Astrocyte (in vitro differentiated cells and primary cell): ENCODE measurements around the gene RUNX1. TPM values are rescaled to one million over a fixed set of nuclear protein-coding genes. Genes with fewer than 3 reads are reported as not detected.

Source experiments
- DNase-seq: peaks from one replicate; pipeline ENCODE4 v3.0.0-alpha.2; 2010; ENCODE audit warnings: low read depth
- FAIRE-seq: peaks from 2 replicates; lab custom pipeline; 2011; peaks lifted over from hg19 to GRCh38; lab: Jason Lieb, UNC
- H2AFZ ChIP-seq: 2 replicates; pipeline ENCODE4 v1.6.0; 2012; ENCODE audit warnings: low read depth, low read length, inconsistent platforms
- H3K27ac ChIP-seq: 2 replicates; pipeline ENCODE4 v1.5.1; 2011; ENCODE audit warnings: low read depth, low read length, inconsistent platforms
- H3K27me3 ChIP-seq: 2 replicates; pipeline ENCODE4 v1.6.0; 2011; ENCODE audit warnings: low read length, inconsistent platforms; ENCODE audit not compliant: insufficient read depth
- H3K36me3 ChIP-seq: 2 replicates; pipeline ENCODE4 v1.5.1; 2011; ENCODE audit warnings: low read length, inconsistent platforms; ENCODE audit not compliant: insufficient read depth
- H3K4me1 ChIP-seq: 2 replicates; pipeline ENCODE4 v1.5.1; 2011; ENCODE audit warnings: low read length, inconsistent platforms; ENCODE audit not compliant: insufficient read depth
- H3K4me2 ChIP-seq: 2 replicates; pipeline ENCODE4 v1.6.0; 2012; ENCODE audit warnings: low read length, inconsistent platforms
- H3K4me3 ChIP-seq: 2 replicates; pipeline ENCODE4 v1.5.1; 2011; ENCODE audit warnings: low read depth, mild to moderate bottlenecking, low read length, inconsistent platforms; ENCODE audit not compliant: insufficient read depth
- H3K79me2 ChIP-seq: 2 replicates; pipeline ENCODE4 v1.6.0; 2012; ENCODE audit warnings: mild to moderate bottlenecking, low read length, inconsistent platforms; ENCODE audit not compliant: insufficient read depth
- H3K9ac ChIP-seq: 2 replicates; pipeline ENCODE4 v1.6.0; 2012; ENCODE audit warnings: mild to moderate bottlenecking, low read length, inconsistent platforms
- H3K9me3 ChIP-seq: 2 replicates; pipeline ENCODE4 v1.5.1; 2012; ENCODE audit warnings: low read depth, mild to moderate bottlenecking, low read length, inconsistent platforms; ENCODE audit not compliant: insufficient read depth
- H4K20me1 ChIP-seq: 2 replicates; pipeline ENCODE4 v1.6.0; 2012; ENCODE audit warnings: low read length, inconsistent platforms; ENCODE audit not compliant: insufficient read depth
- H3K27ac Mint-ChIP-seq: one replicate; pipeline ENCODE4 v1.8.0; 2021; ENCODE audit warnings: mild to moderate bottlenecking, mixed read lengths; ENCODE audit not compliant: unreplicated experiment
- H3K27me3 Mint-ChIP-seq: one replicate; pipeline ENCODE4 v1.8.0; 2021; ENCODE audit warnings: low read depth, mixed read lengths; ENCODE audit not compliant: unreplicated experiment
- H3K36me3 Mint-ChIP-seq: one replicate; pipeline ENCODE4 v1.8.0; 2021; ENCODE audit warnings: low read depth, mixed read lengths; ENCODE audit not compliant: unreplicated experiment
- H3K4me1 Mint-ChIP-seq: one replicate; pipeline ENCODE4 v1.8.0; 2021; ENCODE audit warnings: low read depth, mixed read lengths; ENCODE audit not compliant: unreplicated experiment
- H3K4me3 Mint-ChIP-seq: one replicate; pipeline ENCODE4 v1.8.0; 2021; ENCODE audit warnings: mild to moderate bottlenecking, moderate library complexity, mixed read lengths; ENCODE audit not compliant: unreplicated experiment
- H3K9me3 Mint-ChIP-seq: one replicate; pipeline ENCODE4 v1.8.0; 2021; ENCODE audit warnings: mild to moderate bottlenecking, mixed read lengths; ENCODE audit not compliant: unreplicated experiment
- CTCF ChIP-seq: IDR thresholded peaks from 2 replicates; pipeline ENCODE4 v1.5.1; 2011; ENCODE audit warnings: low read depth, mild to moderate bottlenecking, inconsistent platforms, low read length, moderate library complexity; ENCODE audit not compliant: insufficient read depth
- EZH2 ChIP-seq: IDR thresholded peaks from 2 replicates; pipeline ENCODE4 v1.6.1; 2012; ENCODE audit warnings: mild to moderate bottlenecking, low read length, inconsistent platforms; ENCODE audit not compliant: insufficient read depth
- total RNA-seq: library from RNA; stranded (reverse); gene quantifications from 2 replicates; pipeline ENCODE4 v1.2.1, GENCODE V29; 2021

RUNX1 gene
- total RNA-seq, 1 donor from 2014 or later: 84.6 TPM

DNA sequence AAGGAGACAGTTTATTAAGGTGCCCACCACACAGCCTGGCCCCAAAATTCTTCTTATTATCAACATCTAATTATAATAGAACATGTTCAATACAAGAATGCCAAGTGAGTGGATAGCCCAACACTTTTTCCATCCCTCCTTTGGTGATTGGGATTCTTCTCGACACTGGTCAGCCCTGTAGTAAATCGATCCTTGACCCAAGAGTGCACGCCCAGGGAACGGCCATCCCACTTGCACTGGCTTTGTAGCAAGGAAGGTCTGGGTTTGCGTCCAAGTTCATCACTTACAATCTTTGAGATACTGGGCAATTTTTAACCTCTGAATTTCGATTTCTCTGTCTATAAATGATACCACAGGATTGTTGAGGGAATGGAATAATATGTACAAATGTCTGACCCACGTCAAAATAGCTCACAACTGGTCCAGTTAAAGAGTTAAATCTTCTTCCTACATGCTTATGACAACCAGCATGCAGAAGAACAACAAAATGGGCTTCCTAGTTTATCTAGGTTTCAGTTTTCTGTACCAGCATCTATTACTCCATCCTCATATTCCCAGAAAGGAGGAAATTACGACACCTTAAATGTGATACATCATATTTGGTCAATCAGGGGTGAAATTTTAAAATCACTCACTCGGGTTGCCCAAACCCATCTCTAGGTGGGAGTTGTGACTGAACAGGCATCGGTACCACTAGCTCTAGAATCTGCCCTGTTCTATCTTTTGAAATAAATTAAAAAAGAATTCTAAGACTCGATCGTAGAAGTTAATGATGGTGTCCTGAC lies 218.5 kb downstream of the RUNX1 start:
- DNase-seq: no peak
- no peak overlapping the region for H2AFZ ChIP-seq
- Mint-ChIP-seq H3K36me3 (peaks cover 46% of the 10 kb centered on the region), H3K4me3 (no peak overlapping the region), H3K27ac (no peak overlapping the region), H3K9me3 (no peaks in the 10 kb centered on the region), H3K4me1 (peaks cover 12% of the 10 kb centered on the region), H3K27me3 (no peaks in the 10 kb centered on the region)
- H3K4me1 ChIP-seq: peaks cover 9% of the 10 kb centered on the region
- TF ChIP-seq EZH2: no peak
- no peak for TF ChIP-seq CTCF
- no peak overlapping the region for H3K9ac ChIP-seq
- H3K36me3 ChIP-seq: peaks cover 76% of the 10 kb centered on the region
- no peak overlapping the region for H3K4me2 ChIP-seq
- H3K4me3 ChIP-seq: no peak overlapping the region
- FAIRE-seq: no peak
- H3K79me2 ChIP-seq: peaks cover 78% of the 10 kb centered on the region
- no peaks in the 10 kb centered on the region for H3K9me3 ChIP-seq
- H4K20me1 ChIP-seq: peaks cover 75% of the 10 kb centered on the region
- H3K27ac ChIP-seq: no peak overlapping the region
- H3K27me3 ChIP-seq: no peaks in the 10 kb centered on the region

GRCh38 chr21:34827445-34828235 lies 221.5 kb downstream of the RUNX1 start:
- DNase-seq (no peak), FAIRE-seq (no peak)
- H3K36me3 ChIP-seq: peaks cover 76% of the 10 kb centered on the region
- H3K9ac ChIP-seq: no peak overlapping the region
- no peak overlapping the region for H3K4me3 Mint-ChIP-seq
- no peaks in the 10 kb centered on the region for H3K27me3 Mint-ChIP-seq
- no peak overlapping the region for H2AFZ ChIP-seq
- H3K79me2 ChIP-seq: peaks cover 62% of the 10 kb centered on the region
- no peak overlapping the region for H3K27ac ChIP-seq
- H3K9me3 ChIP-seq: no peaks in the 10 kb centered on the region
- no peak overlapping the region for H3K4me2 ChIP-seq
- H3K4me1 Mint-ChIP-seq: peaks cover 5% of the 10 kb centered on the region
- no peaks in the 10 kb centered on the region for H3K27me3 ChIP-seq
- peaks cover 71% of the 10 kb centered on the region for H4K20me1 ChIP-seq
- H3K36me3 Mint-ChIP-seq: peaks cover 53% of the 10 kb centered on the region
- H3K4me3 ChIP-seq: no peak overlapping the region
- H3K27ac Mint-ChIP-seq: no peak overlapping the region
- no peaks in the 10 kb centered on the region for H3K4me1 ChIP-seq
- TF ChIP-seq EZH2 (no peak), CTCF (no peak)
- H3K9me3 Mint-ChIP-seq: no peaks in the 10 kb centered on the region
